Measurements from ENCODE around the gene PCDHB15. TPM values are rescaled to one million over a fixed set of nuclear protein-coding genes. Genes with fewer than 3 reads are reported as not detected.
A peak's percentile ranks its signal among the peaks of the same experiment; 100 is the strongest.
"Not testable (repeated sequence)": the region's sequence is repeated elsewhere in the genome, so short reads cannot be mapped to it uniquely, and the experiment has no call there.

The PCDHB15 gene
- total RNA-seq, 2 donors from 2014 or later: 3.7 to 9.8 TPM

- WGBS, 2 experiments (ENCODE audit: insufficient coverage in 1 of 2, insufficient read length in 1 of 2): 65% methylated on average over 10 of the region's 18 CpGs; no CpG with 5 or more reads in 1 of the 2 experiments
- peaks cover 55% of the 10 kb centered on the region for H3K9me3 Mint-ChIP-seq
- H3K4me1 Mint-ChIP-seq; H3K27me3 ChIP-seq (ENCODE audit: control insufficient read depth, insufficient read depth, low read length, poor library complexity, severe bottlenecking); H3K36me3 ChIP-seq (ENCODE audit: control insufficient read depth, insufficient read depth, low read length); H3K9me3 ChIP-seq (ENCODE audit: control insufficient read depth, low read length); H3K27ac ChIP-seq (ENCODE audit: low read depth, low read length); H3K9ac ChIP-seq (ENCODE audit: extremely low read depth, low read length, poor library complexity, severe bottlenecking); H3K4me1 ChIP-seq (ENCODE audit: control insufficient read depth, insufficient read depth, low read length); H3K27me3 Mint-ChIP-seq (ENCODE audit: insufficient read depth): not testable (repeated sequence)
- peak within 1 kb of the TSS; percentile 34 for H3K4me3 Mint-ChIP-seq
- peak; percentile 82 for DNase-seq
- peak within 1 kb of the TSS; percentile 23 for H3K4me3 ChIP-seq (ENCODE audit: low read length)
- H3K36me3 Mint-ChIP-seq (ENCODE audit: low read depth): peaks cover 27% of the 10 kb centered on the region
- H3K27ac Mint-ChIP-seq: peak within 1 kb of the TSS; percentile 58
- TF ChIP-seq, protein P1, sequence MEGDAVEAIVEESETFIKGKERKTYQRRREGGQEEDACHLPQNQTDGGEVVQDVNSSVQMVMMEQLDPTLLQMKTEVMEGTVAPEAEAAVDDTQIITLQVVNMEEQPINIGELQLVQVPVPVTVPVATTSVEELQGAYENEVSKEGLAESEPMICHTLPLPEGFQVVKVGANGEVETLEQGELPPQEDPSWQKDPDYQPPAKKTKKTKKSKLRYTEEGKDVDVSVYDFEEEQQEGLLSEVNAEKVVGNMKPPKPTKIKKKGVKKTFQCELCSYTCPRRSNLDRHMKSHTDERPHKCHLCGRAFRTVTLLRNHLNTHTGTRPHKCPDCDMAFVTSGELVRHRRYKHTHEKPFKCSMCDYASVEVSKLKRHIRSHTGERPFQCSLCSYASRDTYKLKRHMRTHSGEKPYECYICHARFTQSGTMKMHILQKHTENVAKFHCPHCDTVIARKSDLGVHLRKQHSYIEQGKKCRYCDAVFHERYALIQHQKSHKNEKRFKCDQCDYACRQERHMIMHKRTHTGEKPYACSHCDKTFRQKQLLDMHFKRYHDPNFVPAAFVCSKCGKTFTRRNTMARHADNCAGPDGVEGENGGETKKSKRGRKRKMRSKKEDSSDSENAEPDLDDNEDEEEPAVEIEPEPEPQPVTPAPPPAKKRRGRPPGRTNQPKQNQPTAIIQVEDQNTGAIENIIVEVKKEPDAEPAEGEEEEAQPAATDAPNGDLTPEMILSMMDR (conservative IDR thresholded peaks at IDR 0.05): peak; percentile 76
Observed at GRCh38 chr5:141213656-141214339, 31.4 kb upstream of the PCDHB15 start, which contains the start of gene PCDHB13. Gene PCDHB13 (plus strand): TSS chr5:141213919. CDS start chr5:141214124, 205 bp downstream.

- not testable (repeated sequence) for H3K4me1 Mint-ChIP-seq; DNase-seq; H3K27ac Mint-ChIP-seq; H3K4me3 Mint-ChIP-seq; H3K36me3 ChIP-seq (ENCODE audit: control insufficient read depth, insufficient read depth, low read length); H3K27ac ChIP-seq (ENCODE audit: low read depth, low read length); H3K27me3 ChIP-seq (ENCODE audit: control insufficient read depth, insufficient read depth, low read length, poor library complexity, severe bottlenecking); H3K4me1 ChIP-seq (ENCODE audit: control insufficient read depth, insufficient read depth, low read length); H3K9ac ChIP-seq (ENCODE audit: extremely low read depth, low read length, poor library complexity, severe bottlenecking); H3K27me3 Mint-ChIP-seq (ENCODE audit: insufficient read depth)
- H3K9me3 ChIP-seq (ENCODE audit: control insufficient read depth, low read length): peaks cover 11% of the 10 kb centered on the region
- H3K4me3 ChIP-seq (ENCODE audit: low read length): peak overlapping the region; percentile 23
- WGBS, 2 experiments (ENCODE audit: insufficient coverage in 1 of 2, insufficient read length in 1 of 2): 91 to 92% methylated on average over 6 to 9 of the region's 12 CpGs
- Mint-ChIP-seq H3K9me3 (peaks cover 47% of the 10 kb centered on the region), H3K36me3 (ENCODE audit: low read depth) (peaks cover 27% of the 10 kb centered on the region)
Observed at GRCh38 chr5:141214583-141214982, 30.6 kb upstream of the PCDHB15 start.

- WGBS, 2 experiments (ENCODE audit: insufficient coverage in 1 of 2, insufficient read length in 1 of 2): 93% methylated on average over 9 to 28 of the region's 40 CpGs
- not testable (repeated sequence) for DNase-seq; H3K9ac ChIP-seq (ENCODE audit: extremely low read depth, low read length, poor library complexity, severe bottlenecking); H3K4me3 ChIP-seq (ENCODE audit: low read length); H3K27me3 ChIP-seq (ENCODE audit: control insufficient read depth, insufficient read depth, low read length, poor library complexity, severe bottlenecking); H3K27me3 Mint-ChIP-seq (ENCODE audit: insufficient read depth); H3K36me3 ChIP-seq (ENCODE audit: control insufficient read depth, insufficient read depth, low read length); H3K27ac ChIP-seq (ENCODE audit: low read depth, low read length); H3K4me3 Mint-ChIP-seq; H3K27ac Mint-ChIP-seq; H3K4me1 Mint-ChIP-seq; H3K4me1 ChIP-seq (ENCODE audit: control insufficient read depth, insufficient read depth, low read length)
- Mint-ChIP-seq H3K36me3 (ENCODE audit: low read depth) (peaks cover 20% of the 10 kb centered on the region), H3K9me3 (peaks cover 39% of the 10 kb centered on the region)
- H3K9me3 ChIP-seq (ENCODE audit: control insufficient read depth, low read length): peaks cover 11% of the 10 kb centered on the region
Observed at GRCh38 chr5:141215504-141215903, 29.7 kb upstream of the PCDHB15 start.

DNA sequence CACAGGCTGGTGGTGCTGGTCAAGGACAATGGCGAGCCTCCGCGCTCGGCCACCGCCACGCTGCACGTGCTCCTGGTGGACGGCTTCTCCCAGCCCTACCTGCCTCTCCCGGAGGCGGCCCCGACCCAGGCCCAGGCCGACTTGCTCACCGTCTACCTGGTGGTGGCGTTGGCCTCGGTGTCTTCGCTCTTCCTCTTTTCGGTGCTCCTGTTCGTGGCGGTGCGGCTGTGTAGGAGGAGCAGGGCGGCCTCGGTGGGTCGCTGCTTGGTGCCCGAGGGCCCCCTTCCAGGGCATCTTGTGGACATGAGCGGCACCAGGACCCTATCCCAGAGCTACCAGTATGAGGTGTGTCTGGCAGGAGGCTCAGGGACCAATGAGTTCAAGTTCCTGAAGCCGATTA is 29.2 kb upstream of the PCDHB15 start:
- Mint-ChIP-seq H3K9me3 (peaks cover 36% of the 10 kb centered on the region), H3K36me3 (ENCODE audit: low read depth) (peaks cover 17% of the 10 kb centered on the region)
- H3K4me3 ChIP-seq (ENCODE audit: low read length); H3K27me3 Mint-ChIP-seq (ENCODE audit: insufficient read depth); H3K27me3 ChIP-seq (ENCODE audit: control insufficient read depth, insufficient read depth, low read length, poor library complexity, severe bottlenecking); H3K9ac ChIP-seq (ENCODE audit: extremely low read depth, low read length, poor library complexity, severe bottlenecking); DNase-seq; H3K4me3 Mint-ChIP-seq; H3K27ac ChIP-seq (ENCODE audit: low read depth, low read length); H3K4me1 ChIP-seq (ENCODE audit: control insufficient read depth, insufficient read depth, low read length); H3K4me1 Mint-ChIP-seq; H3K36me3 ChIP-seq (ENCODE audit: control insufficient read depth, insufficient read depth, low read length); H3K27ac Mint-ChIP-seq: not testable (repeated sequence)
- H3K9me3 ChIP-seq (ENCODE audit: control insufficient read depth, low read length): peaks cover 11% of the 10 kb centered on the region
- 94 to 97% methylated on average over 6 to 18 of the region's 26 CpGs for WGBS, 2 experiments (ENCODE audit: insufficient coverage in 1 of 2, insufficient read length in 1 of 2)

All from endodermal cell (in vitro differentiated cells).